MM.1S (cell line): ENCODE results near the gene RAD23A.

Experiments used
- DNase-seq: peaks from one replicate; pipeline ENCODE4 v3.0.0-alpha.2; 2015
- H2AFZ ChIP-seq: fragments of 300-600 bp; sonication (generic); 2 replicates; pipeline ENCODE4 v1.6.0; 2016; ENCODE audit warnings: antibody characterized with exemption, low read length
- H3F3A ChIP-seq: fragments of 300-600 bp; sonication (generic); 2 replicates; pipeline ENCODE4 v1.6.1; 2016; ENCODE audit warnings: mild to moderate bottlenecking, antibody characterized with exemption, low read length, moderate library complexity, mixed read lengths; ENCODE audit not compliant: insufficient read depth
- H3K27ac ChIP-seq: fragments of 300-600 bp; sonication (generic); 2 replicates; pipeline ENCODE4 v1.5.1; 2016; ENCODE audit warnings: mild to moderate bottlenecking, low read length
- H3K27me3 ChIP-seq: fragments of 300-600 bp; sonication (generic); replicated peaks from 2 replicates; pipeline ENCODE4 v1.6.0; 2016; ENCODE audit warnings: low read length; ENCODE audit not compliant: insufficient read depth
- H3K36me3 ChIP-seq: fragments of 300-600 bp; sonication (generic); replicated peaks from 2 replicates; pipeline ENCODE4 v1.6.1; 2016; ENCODE audit warnings: mild to moderate bottlenecking, low read length, mixed read lengths; ENCODE audit not compliant: insufficient read depth
- H3K4me1 ChIP-seq: fragments of 300-600 bp; sonication (generic); 2 replicates; pipeline ENCODE4 v1.6.1; 2016; ENCODE audit warnings: low read length, mixed read lengths
- H3K4me2 ChIP-seq: fragments of 300-600 bp; sonication (generic); 2 replicates; pipeline ENCODE4 v1.6.0; 2016; ENCODE audit warnings: low read depth, low read length
- H3K4me3 ChIP-seq: fragments of 300-600 bp; sonication (generic); 2 replicates; pipeline ENCODE4 v1.5.1; 2016; ENCODE audit warnings: low read length, mixed read lengths
- H3K79me2 ChIP-seq: fragments of 300-600 bp; sonication (generic); 2 replicates; pipeline ENCODE4 v1.6.1; 2016; ENCODE audit warnings: mixed run types, low read length, mixed read lengths
- H3K9ac ChIP-seq: fragments of 300-600 bp; sonication (generic); 2 replicates; pipeline ENCODE4 v1.6.1; 2016; ENCODE audit warnings: low read length, mixed read lengths
- H3K9me2 ChIP-seq: fragments of 300-600 bp; sonication (generic); replicated peaks from 2 replicates; pipeline ENCODE4 v1.6.1; 2016; ENCODE audit warnings: mild to moderate bottlenecking, low read length, mixed read lengths; ENCODE audit not compliant: insufficient read depth
- H3K9me3 ChIP-seq: fragments of 300-600 bp; sonication (generic); replicated peaks from 2 replicates; pipeline ENCODE4 v1.6.1; 2016; ENCODE audit warnings: mild to moderate bottlenecking, low read length, mixed read lengths; ENCODE audit not compliant: insufficient read depth
- H4K20me1 ChIP-seq: fragments of 300-600 bp; sonication (generic); 2 replicates; pipeline ENCODE4 v1.6.1; 2016; ENCODE audit warnings: mild to moderate bottlenecking, low read length, moderate library complexity, mixed read lengths; ENCODE audit not compliant: insufficient read depth
- EZH2 ChIP-seq: fragments of 300-600 bp; sonication (generic); optimal IDR thresholded peaks from 2 replicates; pipeline ENCODE3; 2017; ENCODE audit warnings: low read depth, mild to moderate bottlenecking, antibody characterized with exemption, low read length, mixed read lengths
- EZH2phosphoT487 ChIP-seq: fragments of 300-600 bp; sonication (generic); IDR thresholded peaks from 2 replicates; pipeline ENCODE4 v1.6.1; 2018; ENCODE audit warnings: antibody characterized with exemption, low read length
- TF ChIP-seq, protein P1 (sequence below): fragments of 300-600 bp; sonication (generic); IDR thresholded peaks from 2 replicates; pipeline ENCODE4 v1.5.1; 2016; ENCODE audit warnings: antibody characterized with exemption, low read length, mixed read lengths

The RAD23A gene

DNA sequence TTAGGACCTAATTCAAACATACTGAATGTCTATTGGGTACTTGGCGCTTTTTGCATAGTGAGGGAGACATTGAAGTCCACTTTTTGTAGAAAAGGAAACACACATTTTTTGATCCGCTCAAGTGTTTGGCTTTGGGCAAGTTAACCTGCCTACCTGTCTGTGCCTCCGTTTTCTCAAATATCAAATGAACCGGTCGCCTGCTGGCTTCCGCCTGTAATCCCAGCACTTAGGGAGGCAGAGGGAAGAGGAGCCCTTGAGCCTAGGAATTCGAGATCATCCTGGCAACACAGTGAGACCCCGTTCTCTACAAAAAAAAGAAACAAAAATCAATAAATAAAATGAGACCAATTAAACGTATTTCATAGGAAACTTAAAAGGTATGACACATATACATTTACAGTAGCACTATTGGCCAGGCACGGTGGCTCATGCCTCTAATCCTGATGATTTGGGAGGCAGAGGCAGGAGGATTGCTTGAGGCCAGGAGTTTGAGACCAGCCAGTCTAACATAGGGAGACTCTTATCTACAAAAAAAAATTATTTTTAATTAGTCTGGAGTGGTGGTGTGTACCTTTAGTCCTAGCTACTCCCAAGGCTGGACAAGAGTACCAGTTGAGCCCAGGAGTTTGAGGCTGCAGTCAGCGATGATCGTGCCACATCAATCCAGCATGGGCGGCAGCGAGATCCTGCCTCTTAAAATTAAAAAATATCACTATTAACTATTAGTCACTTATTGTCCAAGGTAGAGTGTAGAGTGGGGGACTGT, 1.3 kb downstream of the RAD23A start:
- TF ChIP-seq EZH2phosphoT487 (no peak), EZH2 (no peak)
- TF ChIP-seq, protein P1, sequence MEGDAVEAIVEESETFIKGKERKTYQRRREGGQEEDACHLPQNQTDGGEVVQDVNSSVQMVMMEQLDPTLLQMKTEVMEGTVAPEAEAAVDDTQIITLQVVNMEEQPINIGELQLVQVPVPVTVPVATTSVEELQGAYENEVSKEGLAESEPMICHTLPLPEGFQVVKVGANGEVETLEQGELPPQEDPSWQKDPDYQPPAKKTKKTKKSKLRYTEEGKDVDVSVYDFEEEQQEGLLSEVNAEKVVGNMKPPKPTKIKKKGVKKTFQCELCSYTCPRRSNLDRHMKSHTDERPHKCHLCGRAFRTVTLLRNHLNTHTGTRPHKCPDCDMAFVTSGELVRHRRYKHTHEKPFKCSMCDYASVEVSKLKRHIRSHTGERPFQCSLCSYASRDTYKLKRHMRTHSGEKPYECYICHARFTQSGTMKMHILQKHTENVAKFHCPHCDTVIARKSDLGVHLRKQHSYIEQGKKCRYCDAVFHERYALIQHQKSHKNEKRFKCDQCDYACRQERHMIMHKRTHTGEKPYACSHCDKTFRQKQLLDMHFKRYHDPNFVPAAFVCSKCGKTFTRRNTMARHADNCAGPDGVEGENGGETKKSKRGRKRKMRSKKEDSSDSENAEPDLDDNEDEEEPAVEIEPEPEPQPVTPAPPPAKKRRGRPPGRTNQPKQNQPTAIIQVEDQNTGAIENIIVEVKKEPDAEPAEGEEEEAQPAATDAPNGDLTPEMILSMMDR, result no peak
- Histone ChIP-seq H2AFZ (no peak overlapping the region), H3K9ac (peak overlapping the region; percentile 83), H3K36me3 (peaks cover 20% of the 10 kb centered on the region), H3K9me2 (no peaks in the 10 kb centered on the region), H3K4me3 (peak overlapping the region; percentile 86), H3K79me2 (peaks cover 63% of the 10 kb centered on the region), H4K20me1 (no peaks in the 10 kb centered on the region; the same call in 1 of the 2 replicates), H3K27me3 (no peaks in the 10 kb centered on the region), H3K4me1 (peaks cover 16% of the 10 kb centered on the region), H3K4me2 (peak overlapping the region; percentile 88), H3K27ac (no peak overlapping the region), H3F3A (peaks cover 44% of the 10 kb centered on the region), H3K9me3 (no peaks in the 10 kb centered on the region)
- no peak for DNase-seq

DNA sequence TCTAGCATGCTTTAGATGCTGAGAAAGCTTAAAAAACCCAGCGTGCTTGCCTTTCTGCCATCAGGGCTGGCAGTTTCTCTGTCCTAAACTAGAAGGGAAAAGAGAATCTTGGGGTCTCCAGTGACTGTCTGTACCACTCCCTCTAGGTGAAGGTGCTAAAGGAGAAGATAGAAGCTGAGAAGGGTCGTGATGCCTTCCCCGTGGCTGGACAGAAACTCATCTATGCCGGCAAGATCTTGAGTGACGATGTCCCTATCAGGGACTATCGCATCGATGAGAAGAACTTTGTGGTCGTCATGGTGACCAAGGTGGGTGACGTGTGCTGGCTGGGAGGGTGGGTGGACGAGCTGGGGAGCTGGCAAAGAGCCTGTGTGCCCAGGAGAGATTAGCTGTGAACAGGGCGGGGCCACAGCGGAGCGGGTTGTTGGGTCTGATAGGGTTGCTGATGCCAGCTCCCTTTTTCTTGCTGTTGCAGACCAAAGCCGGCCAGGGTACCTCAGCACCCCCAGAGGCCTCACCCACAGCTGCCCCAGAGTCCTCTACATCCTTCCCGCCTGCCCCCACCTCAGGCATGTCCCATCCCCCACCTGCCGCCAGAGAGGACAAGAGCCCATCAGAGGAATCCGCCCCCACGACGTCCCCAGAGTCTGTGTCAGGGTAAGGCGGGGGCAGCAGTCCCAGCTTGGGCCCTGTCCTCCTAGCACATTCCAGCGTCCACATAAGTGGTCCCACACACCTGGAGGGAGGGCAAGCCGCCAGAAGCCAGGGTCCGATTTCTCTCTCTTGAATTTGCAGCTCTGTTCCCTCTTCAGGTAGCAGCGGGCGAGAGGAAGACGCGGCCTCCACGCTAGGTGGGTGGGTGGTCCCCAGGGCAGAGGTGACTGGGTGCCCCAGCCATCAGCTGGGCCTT, 2.3 kb downstream of the RAD23A start:
- Histone ChIP-seq H3K36me3 (peaks cover 22% of the 10 kb centered on the region), H3K4me2 (no peak overlapping the region), H3K27ac (no peak overlapping the region), H2AFZ (no peak overlapping the region), H3K9me2 (no peaks in the 10 kb centered on the region), H3F3A (peaks cover 39% of the 10 kb centered on the region), H3K4me3 (no peak overlapping the region), H3K27me3 (no peaks in the 10 kb centered on the region), H4K20me1 (no peaks in the 10 kb centered on the region; the same call in 1 of the 2 replicates), H3K9ac (no peak overlapping the region), H3K79me2 (peaks cover 67% of the 10 kb centered on the region), H3K9me3 (no peaks in the 10 kb centered on the region), H3K4me1 (peaks cover 11% of the 10 kb centered on the region)
- no peak for TF ChIP-seq EZH2
- no peak for DNase-seq

DNA sequence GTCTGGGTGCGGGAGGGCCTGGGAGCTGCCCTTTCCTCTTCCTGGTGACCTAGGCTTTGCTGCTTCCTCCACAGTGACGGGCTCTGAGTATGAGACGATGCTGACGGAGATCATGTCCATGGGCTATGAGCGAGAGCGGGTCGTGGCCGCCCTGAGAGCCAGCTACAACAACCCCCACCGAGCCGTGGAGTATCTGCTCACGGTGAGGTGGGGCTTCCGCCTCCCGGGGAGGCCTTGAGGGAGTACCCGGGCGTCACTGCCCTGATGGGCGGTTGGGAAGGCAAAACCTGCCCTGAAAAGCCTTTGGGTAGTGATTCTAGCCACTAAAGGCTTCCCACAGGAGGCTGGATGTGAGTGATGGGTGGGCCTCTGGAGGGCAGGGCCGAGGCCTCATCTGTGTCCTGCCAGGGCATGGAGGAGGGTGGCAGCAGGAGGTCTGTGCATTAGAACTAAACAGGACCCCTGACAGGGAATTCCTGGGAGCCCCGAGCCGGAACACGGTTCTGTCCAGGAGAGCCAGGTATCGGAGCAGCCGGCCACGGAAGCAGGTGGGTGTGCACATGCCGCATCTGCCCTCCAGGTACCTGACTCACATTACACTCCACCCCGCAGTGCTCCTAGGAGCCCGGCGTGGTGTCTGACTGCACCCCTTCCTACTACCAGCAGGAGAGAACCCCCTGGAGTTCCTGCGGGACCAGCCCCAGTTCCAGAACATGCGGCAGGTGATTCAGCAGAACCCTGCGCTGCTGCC, 3.1 kb downstream of the RAD23A start:
- Histone ChIP-seq H3K9me2 (no peaks in the 10 kb centered on the region), H3K9me3 (no peaks in the 10 kb centered on the region), H3K36me3 (peaks cover 21% of the 10 kb centered on the region), H3K9ac (no peak overlapping the region), H3K4me2 (no peak overlapping the region), H3F3A (peaks cover 40% of the 10 kb centered on the region), H3K4me1 (peaks cover 7% of the 10 kb centered on the region), H3K27ac (no peak overlapping the region), H4K20me1 (peaks cover 2% of the 10 kb centered on the region; the same call in 1 of the 2 replicates), H2AFZ (no peak overlapping the region), H3K27me3 (no peaks in the 10 kb centered on the region), H3K79me2 (peaks cover 67% of the 10 kb centered on the region), H3K4me3 (no peak overlapping the region)
- DNase-seq, result no peak
- TF ChIP-seq, protein P1, result no peak
- TF ChIP-seq EZH2phosphoT487 (no peak), EZH2 (no peak)
